ENCODE measurements around the gene PASK. TPM values are rescaled to one million over a fixed set of nuclear protein-coding genes. Genes with fewer than 3 reads are reported as not detected.

Gene PASK
- total RNA-seq, 1 experiment from 2014 or later, result 51.6 TPM

DNA sequence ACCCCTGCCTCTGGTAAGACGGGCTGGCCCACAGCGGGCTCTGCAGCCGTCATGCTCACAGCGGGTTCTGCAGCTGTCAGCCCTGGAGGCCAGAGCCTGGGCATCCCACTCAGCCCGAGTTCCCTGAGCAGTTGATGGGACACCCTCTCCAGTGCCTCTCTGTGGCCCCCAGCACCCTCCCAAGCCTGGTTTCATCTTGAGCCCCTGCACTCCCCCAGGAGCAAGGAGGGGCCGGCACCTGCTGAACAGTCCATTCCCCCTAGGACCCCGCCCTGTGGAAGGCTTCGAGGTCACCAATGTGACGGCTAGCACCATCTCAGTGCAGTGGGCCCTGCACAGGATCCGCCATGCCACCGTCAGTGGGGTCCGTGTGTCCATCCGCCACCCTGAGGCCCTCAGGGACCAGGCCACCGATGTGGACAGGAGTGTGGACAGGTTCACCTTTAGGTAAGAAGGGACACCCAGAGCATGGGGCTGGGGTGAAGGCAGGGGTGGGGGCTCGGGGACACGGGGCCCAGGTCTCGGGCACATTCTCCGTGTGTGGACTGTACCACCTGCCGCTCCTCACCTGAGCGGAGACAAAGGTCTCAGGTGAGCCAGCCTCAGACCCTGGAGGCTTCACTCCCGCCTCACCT, 81.7 kb downstream of the PASK start:
- no TSS peak for BruUV-seq (replicated peaks)
- POLR2A ChIA-PET, result no interaction called here
- TF ChIP-seq SIN3A (IDR thresholded peaks at IDR 0.05; ENCODE audit: borderline replicate concordance, insufficient read depth, low read depth, low read length) (no peak), POLR2AphosphoS5 (IDR thresholded peaks at IDR 0.05; ENCODE audit: low read depth, low read length) (no peak), TCF7L2 (IDR thresholded peaks at IDR 0.05; ENCODE audit: low read depth, low read length) (no peak)
- TF ChIP-seq, protein P1, sequence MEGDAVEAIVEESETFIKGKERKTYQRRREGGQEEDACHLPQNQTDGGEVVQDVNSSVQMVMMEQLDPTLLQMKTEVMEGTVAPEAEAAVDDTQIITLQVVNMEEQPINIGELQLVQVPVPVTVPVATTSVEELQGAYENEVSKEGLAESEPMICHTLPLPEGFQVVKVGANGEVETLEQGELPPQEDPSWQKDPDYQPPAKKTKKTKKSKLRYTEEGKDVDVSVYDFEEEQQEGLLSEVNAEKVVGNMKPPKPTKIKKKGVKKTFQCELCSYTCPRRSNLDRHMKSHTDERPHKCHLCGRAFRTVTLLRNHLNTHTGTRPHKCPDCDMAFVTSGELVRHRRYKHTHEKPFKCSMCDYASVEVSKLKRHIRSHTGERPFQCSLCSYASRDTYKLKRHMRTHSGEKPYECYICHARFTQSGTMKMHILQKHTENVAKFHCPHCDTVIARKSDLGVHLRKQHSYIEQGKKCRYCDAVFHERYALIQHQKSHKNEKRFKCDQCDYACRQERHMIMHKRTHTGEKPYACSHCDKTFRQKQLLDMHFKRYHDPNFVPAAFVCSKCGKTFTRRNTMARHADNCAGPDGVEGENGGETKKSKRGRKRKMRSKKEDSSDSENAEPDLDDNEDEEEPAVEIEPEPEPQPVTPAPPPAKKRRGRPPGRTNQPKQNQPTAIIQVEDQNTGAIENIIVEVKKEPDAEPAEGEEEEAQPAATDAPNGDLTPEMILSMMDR (IDR thresholded peaks at IDR 0.05), result no peak
- TF ChIP-seq, protein P2, sequence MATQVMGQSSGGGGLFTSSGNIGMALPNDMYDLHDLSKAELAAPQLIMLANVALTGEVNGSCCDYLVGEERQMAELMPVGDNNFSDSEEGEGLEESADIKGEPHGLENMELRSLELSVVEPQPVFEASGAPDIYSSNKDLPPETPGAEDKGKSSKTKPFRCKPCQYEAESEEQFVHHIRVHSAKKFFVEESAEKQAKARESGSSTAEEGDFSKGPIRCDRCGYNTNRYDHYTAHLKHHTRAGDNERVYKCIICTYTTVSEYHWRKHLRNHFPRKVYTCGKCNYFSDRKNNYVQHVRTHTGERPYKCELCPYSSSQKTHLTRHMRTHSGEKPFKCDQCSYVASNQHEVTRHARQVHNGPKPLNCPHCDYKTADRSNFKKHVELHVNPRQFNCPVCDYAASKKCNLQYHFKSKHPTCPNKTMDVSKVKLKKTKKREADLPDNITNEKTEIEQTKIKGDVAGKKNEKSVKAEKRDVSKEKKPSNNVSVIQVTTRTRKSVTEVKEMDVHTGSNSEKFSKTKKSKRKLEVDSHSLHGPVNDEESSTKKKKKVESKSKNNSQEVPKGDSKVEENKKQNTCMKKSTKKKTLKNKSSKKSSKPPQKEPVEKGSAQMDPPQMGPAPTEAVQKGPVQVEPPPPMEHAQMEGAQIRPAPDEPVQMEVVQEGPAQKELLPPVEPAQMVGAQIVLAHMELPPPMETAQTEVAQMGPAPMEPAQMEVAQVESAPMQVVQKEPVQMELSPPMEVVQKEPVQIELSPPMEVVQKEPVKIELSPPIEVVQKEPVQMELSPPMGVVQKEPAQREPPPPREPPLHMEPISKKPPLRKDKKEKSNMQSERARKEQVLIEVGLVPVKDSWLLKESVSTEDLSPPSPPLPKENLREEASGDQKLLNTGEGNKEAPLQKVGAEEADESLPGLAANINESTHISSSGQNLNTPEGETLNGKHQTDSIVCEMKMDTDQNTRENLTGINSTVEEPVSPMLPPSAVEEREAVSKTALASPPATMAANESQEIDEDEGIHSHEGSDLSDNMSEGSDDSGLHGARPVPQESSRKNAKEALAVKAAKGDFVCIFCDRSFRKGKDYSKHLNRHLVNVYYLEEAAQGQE (IDR thresholded peaks at IDR 0.05; ENCODE audit: insufficient read depth in 1 of 2, low read depth in 2 of 2, low read length in 1 of 2), result no peak

DNA sequence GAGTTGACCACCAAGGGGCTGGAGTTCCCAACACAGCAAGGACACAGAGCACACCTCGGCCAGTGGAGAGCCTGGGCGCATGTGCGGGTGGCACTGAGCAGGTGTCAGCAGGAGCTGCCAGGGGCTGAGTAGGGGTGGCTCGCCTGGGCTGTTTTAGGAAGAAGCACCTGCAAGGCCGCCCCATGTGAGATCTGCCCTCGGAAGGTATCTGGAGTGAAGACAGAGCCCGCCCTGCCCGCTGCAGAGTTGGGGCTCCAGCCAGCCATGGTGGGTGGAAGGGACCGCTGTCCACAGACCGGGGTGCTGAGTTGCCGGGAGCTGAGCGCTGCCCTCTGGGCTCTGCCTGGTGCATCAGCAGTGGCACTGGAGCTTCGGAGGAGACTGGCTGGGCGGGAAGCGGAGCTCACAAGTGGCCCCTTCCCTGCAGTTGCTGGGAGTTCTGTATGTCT, 82.4 kb downstream of the PASK start:
- ChIA-PET CTCF (no interaction called here), POLR2A (no interaction called here)
- Histone ChIP-seq H3K4me3 (ENCODE audit: low read depth in 2 of 2, low read length in 2 of 2) (no peak overlapping the region), H3K36me3 (ENCODE audit: control insufficient read depth, insufficient read depth, low read length) (no peaks in the 10 kb centered on the region), H3K27ac (ENCODE audit: low read length) (no peak overlapping the region), H3K4me1 (ENCODE audit: control insufficient read depth, insufficient read depth, low read length) (no peaks in the 10 kb centered on the region), H3K27me3 (ENCODE audit: control insufficient read depth, insufficient read depth, low read length) (no peaks in the 10 kb centered on the region), H3K9me3 (ENCODE audit: control insufficient read depth, insufficient read depth, low read depth, low read length) (no peaks in the 10 kb centered on the region)
- no TSS peak for BruUV-seq (replicated peaks)
- intact Hi-C loops (cut with micrococcal nuclease; ENCODE audit: unreplicated experiment), result no loop called here
- DNase-seq (ENCODE audit: low read depth, low spot score) (no peak), ATAC-seq (no peak)
- in situ Hi-C loops (cut with HindIII; ENCODE audit: low pct_unique_long_range_greater_than_20kb, low sequenced_read_pairs), result no loop called here
- TF ChIP-seq, protein P2 (IDR thresholded peaks at IDR 0.05; ENCODE audit: insufficient read depth in 1 of 2, low read depth in 2 of 2, low read length in 1 of 2), result peak; percentile 89 to 93
- TF ChIP-seq TCF7L2 (IDR thresholded peaks at IDR 0.05; ENCODE audit: low read depth, low read length), result no peak

More for the DNA sequence above, 81.7 kb downstream of the PASK start:
- no peaks in the 10 kb centered on the region for H3K9me3 ChIP-seq (ENCODE audit: control insufficient read depth, insufficient read depth, low read depth, low read length)
- H3K27me3 ChIP-seq (ENCODE audit: control insufficient read depth, insufficient read depth, low read length), result no peaks in the 10 kb centered on the region
- ATAC-seq (no peak), DNase-seq (ENCODE audit: low read depth, low spot score) (no peak)
- intact Hi-C loops (cut with micrococcal nuclease; ENCODE audit: unreplicated experiment), result no loop called here
- CTCF ChIA-PET, result interaction anchor here (1.2 kb wide), 1 partner anchor 216 kb away, joined by 3 read pairs; no protein-coding TSS in a partner anchor
- H3K27ac ChIP-seq (ENCODE audit: low read length), result no peak overlapping the region
- no peaks in the 10 kb centered on the region for H3K36me3 ChIP-seq (ENCODE audit: control insufficient read depth, insufficient read depth, low read length)
- H3K4me3 ChIP-seq (ENCODE audit: low read depth in 2 of 2, low read length in 2 of 2), result no peak overlapping the region
- in situ Hi-C loops (cut with HindIII; ENCODE audit: low pct_unique_long_range_greater_than_20kb, low sequenced_read_pairs), result no loop called here
- no peaks in the 10 kb centered on the region for H3K4me1 ChIP-seq (ENCODE audit: control insufficient read depth, insufficient read depth, low read length)
